Measurements from ENCODE around the gene SMARCC2. TPM values are rescaled to one million over a fixed set of nuclear protein-coding genes. Genes with fewer than 3 reads are reported as not detected.

The SMARCC2 gene
- total and polyA plus RNA-seq, 2 of the 13 experiments (the other 11 are each of a cell fraction or from before 2014, with no cell fraction given): 21.3 to 24.1 TPM

- in situ Hi-C loops (cut with HindIII; ENCODE audit: extremely low pct_ligation_motif_present, low pct_unique_long_range_greater_than_20kb): loop anchor here (5.0 kb wide), 1 partner anchor 37 kb away; the partner anchor contains the start of gene MYL6
These were observed 69.0 kb downstream of the SMARCC2 start for GRCh38 chr12:56120158-56120846.

GRCh38 chr12:56119361-56119796, 69.9 kb downstream of the SMARCC2 start:
- Histone ChIP-seq H2AFZ (ENCODE audit: low read length) (no peak overlapping the region), H3K4me3 (replicated peaks in 1 of 3; ENCODE audit: insufficient read depth in 1 of 3, low read depth in 2 of 3, low read length in 3 of 3) (peak overlapping the region; percentile 67 to 86 (median 74)), H4K20me1 (ENCODE audit: insufficient read depth, low read length) (no peaks in the 10 kb centered on the region), H3K9ac (ENCODE audit: insufficient read depth, low read depth, low read length) (peak overlapping the region; percentile 72), H3K36me3 (replicated peaks in 1 of 2; ENCODE audit: control insufficient read depth in 1 of 2, insufficient read depth in 2 of 2, low read length in 2 of 2) (0 out of 5 replicates have a peak, but pooled peaks cover 0 to 4% of the 10 kb centered on the region in 2 experiments), H3K4me2 (ENCODE audit: low read depth, low read length) (peak overlapping the region; percentile 98), H3K4me1 (ENCODE audit: insufficient read depth, low read length) (peaks cover 64% of the 10 kb centered on the region), H3K27ac (ENCODE audit: extremely low read length, insufficient read depth, low read length) (peak overlapping the region; percentile 72), H3K79me2 (ENCODE audit: insufficient read depth, low read length) (peaks cover 15% of the 10 kb centered on the region), H3K27me3 (ENCODE audit: control insufficient read depth in 1 of 2, insufficient read depth in 2 of 2, low read length in 2 of 2) (no peaks in the 10 kb centered on the region; a peak in 1 of 5 replicates), H3K9me3 (ENCODE audit: low read length) (no peaks in the 10 kb centered on the region)
- BruUV-seq (replicated peaks): no TSS peak
- in situ Hi-C loops (cut with HindIII; ENCODE audit: extremely low pct_ligation_motif_present, low pct_unique_long_range_greater_than_20kb) (no loop called here), intact Hi-C loops (cut with micrococcal nuclease; ENCODE audit: unreplicated experiment) (loop anchor here (1.0 to 5.0 kb wide), 6 partner anchors 33 to 348 kb away; partner anchors contain the start of genes CS, MYL6B, SMARCC2 and SPRYD4)
- peak; percentile 58 for ATAC-seq
- DNase-seq (ENCODE audit: low spot score): peak; percentile 95
- 0% methylated on average over 2 of the region's 2 CpGs for WGBS (ENCODE audit: low lambda C conversion rate)
- ChIA-PET POLR2A (interaction anchor here (0.6 to 6.2 kb wide), 15 partner anchors 9 to 241 kb away, joined by 3 to 128 read pairs (median 4); partner anchors contain the start of genes ERBB3, ESYT1, MYL6 and MYL6B), CTCF (ENCODE audit: low intra/inter-chr PET ratio, low total read pairs) (interaction anchor here (0.6 to 3.2 kb wide), 5 partner anchors 40 to 105 kb away, joined by 3 to 49 read pairs (median 4); partner anchors contain the start of genes NABP2 and SMARCC2)
- peak; percentile 90 for FAIRE-seq
- no peak for TF ChIP-seq ZBTB39 (CRISPR knock-in tag; IDR thresholded peaks at IDR 0.05)
- no peak for TF ChIP-seq ATF4 (CRISPR knock-in tag; IDR thresholded peaks at IDR 0.05)
- TF ChIP-seq JUNB (CRISPR knock-in tag; IDR thresholded peaks at IDR 0.05; ENCODE audit: borderline replicate concordance): no peak
- no peak for TF ChIP-seq LCORL (IDR thresholded peaks at IDR 0.05)
- TF ChIP-seq LCORL (CRISPR knock-in tag; IDR thresholded peaks at IDR 0.05): peak; percentile 78
- TF ChIP-seq NKX3-1 (CRISPR knock-in tag; IDR thresholded peaks at IDR 0.05): no peak
- TF ChIP-seq ZNF280D (CRISPR knock-in tag; IDR thresholded peaks at IDR 0.05): no peak

More at GRCh38 chr12:56120158-56120846, 69.0 kb downstream of the SMARCC2 start:
- no TSS peak for BruUV-seq (replicated peaks)
- FAIRE-seq (no peak), ATAC-seq (no peak), DNase-seq (ENCODE audit: low spot score) (no peak)
- POLR2A ChIA-PET: interaction anchor here (0.6 to 6.2 kb wide), 12 partner anchors 8 to 240 kb away, joined by 3 to 128 read pairs (median 6); partner anchors contain the start of genes ERBB3, ESYT1, MYL6 and PA2G4
- peak; percentile 37; the same call in 1 of the 2 replicates for TF ChIP-seq MAFF (IDR thresholded peaks at IDR 0.05; ENCODE audit: low read depth, low read length)
- TF ChIP-seq ZMAT3 (CRISPR knock-in tag; conservative IDR thresholded peaks at IDR 0.05): no peak
- TF ChIP-seq MAFK (conservative IDR thresholded peaks at IDR 0.05 in 1 of 2, IDR thresholded peaks at IDR 0.05 in 1 of 2; ENCODE audit: low read length in 2 of 2): peak; percentile 31 to 57; a peak in 3 of 4 replicates
- TF ChIP-seq ZBTB38 (CRISPR knock-in tag; IDR thresholded peaks at IDR 0.05): peak; percentile 13; the same call in 1 of the 2 replicates
- H3K79me2 ChIP-seq (ENCODE audit: insufficient read depth, low read length): peaks cover 15% of the 10 kb centered on the region
- no peak overlapping the region for H2AFZ ChIP-seq (ENCODE audit: low read length)
- no peak overlapping the region for H3K4me3 ChIP-seq (replicated peaks in 1 of 3; ENCODE audit: insufficient read depth in 1 of 3, low read depth in 2 of 3, low read length in 3 of 3)
- no peak overlapping the region for H3K4me2 ChIP-seq (ENCODE audit: low read depth, low read length)
- CTCF ChIA-PET (ENCODE audit: low intra/inter-chr PET ratio, low total read pairs): interaction anchor here (1.7 to 3.2 kb wide), 2 partner anchors 69 to 104 kb away, joined by 12 to 49 read pairs; partner anchors contain the start of genes NABP2 and SMARCC2
- H3K36me3 ChIP-seq (replicated peaks in 1 of 2; ENCODE audit: control insufficient read depth in 1 of 2, insufficient read depth in 2 of 2, low read length in 2 of 2): 0 out of 5 replicates have a peak, but pooled peaks cover 0 to 4% of the 10 kb centered on the region in 2 experiments
- no peaks in the 10 kb centered on the region; a peak in 1 of 5 replicates for H3K27me3 ChIP-seq (ENCODE audit: control insufficient read depth in 1 of 2, insufficient read depth in 2 of 2, low read length in 2 of 2)
- intact Hi-C loops (cut with micrococcal nuclease; ENCODE audit: unreplicated experiment): no loop called here
- H3K4me1 ChIP-seq (ENCODE audit: insufficient read depth, low read length): peaks cover 71% of the 10 kb centered on the region
- peak overlapping the region; percentile 28 for H3K27ac ChIP-seq (ENCODE audit: extremely low read length, insufficient read depth, low read length)
- 95% methylated on average over 17 of the region's 17 CpGs for WGBS (ENCODE audit: low lambda C conversion rate)
- H4K20me1 ChIP-seq (ENCODE audit: insufficient read depth, low read length): no peaks in the 10 kb centered on the region
- H3K9ac ChIP-seq (ENCODE audit: insufficient read depth, low read depth, low read length): no peak overlapping the region
- H3K9me3 ChIP-seq (ENCODE audit: low read length): no peaks in the 10 kb centered on the region
